IPS-20b (cell line): ENCODE measurements around the gene CDH4.
A peak's percentile ranks its signal among the peaks of the same experiment; 100 is the strongest.

ENCODE experiments used
- H3K27ac ChIP-seq: one replicate; pipeline ENCODE4 v1.5.1; 2013; ENCODE audit warnings: low read length
- H3K27me3 ChIP-seq: 2 replicates; pipeline ENCODE4 v1.6.1; 2013; ENCODE audit warnings: mild to moderate bottlenecking, low read length, inconsistent platforms; ENCODE audit not compliant: insufficient read depth
- H3K36me3 ChIP-seq: 2 replicates; pipeline ENCODE4 v1.6.1; 2013; ENCODE audit warnings: low read depth, mild to moderate bottlenecking, inconsistent platforms, low read length, moderate library complexity; ENCODE audit not compliant: insufficient read depth
- H3K4me1 ChIP-seq: 2 replicates; pipeline ENCODE4 v1.6.1; 2013; ENCODE audit warnings: mild to moderate bottlenecking, control low read depth, inconsistent platforms, low read length, moderate library complexity; ENCODE audit not compliant: insufficient read depth
- H3K4me3 ChIP-seq: 2 replicates; pipeline ENCODE4 v1.5.1; 2013; ENCODE audit warnings: mild to moderate bottlenecking, low read length, inconsistent platforms
- H3K9ac ChIP-seq: 2 replicates; pipeline ENCODE4 v1.6.1; 2013; ENCODE audit warnings: low read depth, mild to moderate bottlenecking, inconsistent platforms, low read length, moderate library complexity
- H3K9me3 ChIP-seq: 2 replicates; pipeline ENCODE4 v1.6.1; 2013; ENCODE audit warnings: mild to moderate bottlenecking, low read depth, low read length, inconsistent platforms; ENCODE audit not compliant: insufficient read depth

CDH4 gene

GRCh38 chr20:61341605-61342004, 89.5 kb downstream of the CDH4 start:
- H3K4me3 ChIP-seq = no peak overlapping the region
- peaks cover 85% of the 10 kb centered on the region for H3K27me3 ChIP-seq
- H3K9ac ChIP-seq = no peak overlapping the region
- H3K4me1 ChIP-seq = no peaks in the 10 kb centered on the region
- H3K27ac ChIP-seq = no peak overlapping the region
- no peaks in the 10 kb centered on the region for H3K36me3 ChIP-seq
- H3K9me3 ChIP-seq = no peaks in the 10 kb centered on the region; the same call in 1 of the 2 replicates

GRCh38 chr20:61343934-61344333, 91.9 kb downstream of the CDH4 start:
- no peak overlapping the region for H3K27ac ChIP-seq
- no peaks in the 10 kb centered on the region; the same call in 1 of the 2 replicates for H3K9me3 ChIP-seq
- H3K4me3 ChIP-seq = no peak overlapping the region
- no peaks in the 10 kb centered on the region for H3K36me3 ChIP-seq
- H3K9ac ChIP-seq = no peak overlapping the region
- H3K27me3 ChIP-seq = peaks cover 90% of the 10 kb centered on the region
- no peaks in the 10 kb centered on the region for H3K4me1 ChIP-seq

GRCh38 chr20:61345656-61346055, 93.6 kb downstream of the CDH4 start:
- Histone ChIP-seq H3K9ac (no peak overlapping the region), H3K27ac (no peak overlapping the region), H3K4me1 (no peaks in the 10 kb centered on the region; the same call in 1 of the 2 replicates), H3K4me3 (no peak overlapping the region), H3K9me3 (no peaks in the 10 kb centered on the region; the same call in 1 of the 2 replicates), H3K36me3 (no peaks in the 10 kb centered on the region), H3K27me3 (peaks cover 83% of the 10 kb centered on the region)

- H3K27me3 ChIP-seq = peaks cover 87% of the 10 kb centered on the region
- no peak overlapping the region for H3K27ac ChIP-seq
- no peaks in the 10 kb centered on the region; the same call in 1 of the 2 replicates for H3K9me3 ChIP-seq
- no peaks in the 10 kb centered on the region for H3K36me3 ChIP-seq
- no peaks in the 10 kb centered on the region; the same call in 1 of the 2 replicates for H3K4me1 ChIP-seq
- no peak overlapping the region for H3K9ac ChIP-seq
- H3K4me3 ChIP-seq = no peak overlapping the region
Observed at GRCh38 chr20:61346996-61347395, 94.9 kb downstream of the CDH4 start.

GRCh38 chr20:61347443-61347842, 95.4 kb downstream of the CDH4 start:
- Histone ChIP-seq H3K27ac (no peak overlapping the region), H3K9me3 (no peaks in the 10 kb centered on the region), H3K36me3 (no peaks in the 10 kb centered on the region), H3K27me3 (peaks cover 87% of the 10 kb centered on the region), H3K9ac (no peak overlapping the region), H3K4me1 (peaks cover under 1% of the 10 kb centered on the region; the same call in 1 of the 2 replicates), H3K4me3 (no peak overlapping the region)

GRCh38 chr20:61349447-61350165, 97.5 kb downstream of the CDH4 start:
- Histone ChIP-seq H3K9ac (no peak overlapping the region), H3K4me1 (peaks cover 9% of the 10 kb centered on the region; the same call in 1 of the 2 replicates), H3K9me3 (no peaks in the 10 kb centered on the region), H3K36me3 (no peaks in the 10 kb centered on the region), H3K27me3 (peaks cover 86% of the 10 kb centered on the region), H3K4me3 (no peak overlapping the region), H3K27ac (no peak overlapping the region)

- peaks cover 9% of the 10 kb centered on the region; the same call in 1 of the 2 replicates for H3K4me1 ChIP-seq
- no peak overlapping the region for H3K4me3 ChIP-seq
- H3K36me3 ChIP-seq = no peaks in the 10 kb centered on the region
- peaks cover 86% of the 10 kb centered on the region for H3K27me3 ChIP-seq
- no peak overlapping the region for H3K9ac ChIP-seq
- no peaks in the 10 kb centered on the region for H3K9me3 ChIP-seq
- H3K27ac ChIP-seq = no peak overlapping the region
Observed at GRCh38 chr20:61350500-61351250, 98.6 kb downstream of the CDH4 start.

GRCh38 chr20:61352346-61353260, 100.5 kb downstream of the CDH4 start:
- Histone ChIP-seq H3K36me3 (no peaks in the 10 kb centered on the region), H3K9ac (peak overlapping the region; percentile 47; the same call in 1 of the 2 replicates), H3K4me1 (peaks cover 9% of the 10 kb centered on the region; the same call in 1 of the 2 replicates), H3K27ac (no peak overlapping the region), H3K27me3 (peaks cover 89% of the 10 kb centered on the region), H3K4me3 (peak overlapping the region; percentile 61), H3K9me3 (no peaks in the 10 kb centered on the region)

GRCh38 chr20:61353261-61354000, 101.4 kb downstream of the CDH4 start:
- H3K9me3 ChIP-seq = no peaks in the 10 kb centered on the region
- peaks cover 89% of the 10 kb centered on the region for H3K27me3 ChIP-seq
- peak overlapping the region; percentile 47; the same call in 1 of the 2 replicates for H3K9ac ChIP-seq
- H3K4me1 ChIP-seq = peaks cover 9% of the 10 kb centered on the region; the same call in 1 of the 2 replicates
- H3K4me3 ChIP-seq = peak overlapping the region; percentile 61; the same call in 1 of the 2 replicates
- H3K27ac ChIP-seq = no peak overlapping the region
- H3K36me3 ChIP-seq = no peaks in the 10 kb centered on the region

GRCh38 chr20:61354001-61354390, 101.9 kb downstream of the CDH4 start:
- H3K36me3 ChIP-seq = no peaks in the 10 kb centered on the region
- H3K4me1 ChIP-seq = peaks cover 9% of the 10 kb centered on the region; the same call in 1 of the 2 replicates
- H3K27ac ChIP-seq = no peak overlapping the region
- H3K4me3 ChIP-seq = no peak overlapping the region
- H3K27me3 ChIP-seq = peaks cover 89% of the 10 kb centered on the region
- no peaks in the 10 kb centered on the region for H3K9me3 ChIP-seq
- H3K9ac ChIP-seq = no peak overlapping the region
